ENCODE results near the gene RHBDF2. TPM values are rescaled to one million over a fixed set of nuclear protein-coding genes. Genes with fewer than 3 reads are reported as not detected.
"Not testable (repeated sequence)": the region's sequence is repeated elsewhere in the genome, so short reads cannot be mapped to it uniquely, and the experiment has no call there.

Gene RHBDF2
- total RNA-seq, 1 donor from 2014 or later, result 21.4 TPM

- DNase-seq (ENCODE audit: low spot score), result no peak
Measured at GRCh38 chr17:76538281-76538931, 37.2 kb upstream of the RHBDF2 start.

- DNase-seq (ENCODE audit: low spot score), result no peak
Measured at GRCh38 chr17:76537578-76538280, 36.5 kb upstream of the RHBDF2 start, which contains the start of gene CYGB. CYGB (minus strand) TSS chr17:76537709; CDS start chr17:76537542, 167 bp downstream.

- DNase-seq (ENCODE audit: low spot score), result no peak
Measured at GRCh38 chr17:76537288-76537577, 36.0 kb upstream of the RHBDF2 start.

GRCh38 chr17:76536511-76537287 lies 35.5 kb upstream of the RHBDF2 start:
- DNase-seq (ENCODE audit: low spot score), result no peak

- no peak for DNase-seq (ENCODE audit: low spot score)
Measured at GRCh38 chr17:76535788-76536510, 34.7 kb upstream of the RHBDF2 start.

GRCh38 chr17:76534831-76535732 lies 33.9 kb upstream of the RHBDF2 start:
- no peak for DNase-seq (ENCODE audit: low spot score)

- DNase-seq (ENCODE audit: low spot score), result not testable (repeated sequence)
Measured at GRCh38 chr17:76533640-76534359, 32.6 kb upstream of the RHBDF2 start.

GRCh38 chr17:76532072-76532651 lies 30.9 kb upstream of the RHBDF2 start:
- no peak for DNase-seq (ENCODE audit: low spot score)

GRCh38 chr17:76531486-76532038 lies 30.3 kb upstream of the RHBDF2 start:
- DNase-seq (ENCODE audit: low spot score), result no peak

- no peak for DNase-seq (ENCODE audit: low spot score)
Measured at GRCh38 chr17:76530811-76531485, 29.7 kb upstream of the RHBDF2 start.

GRCh38 chr17:76530095-76530723 lies 29.0 kb upstream of the RHBDF2 start:
- peak; percentile 51 for DNase-seq (ENCODE audit: low spot score)

GRCh38 chr17:76529224-76530094 lies 28.2 kb upstream of the RHBDF2 start:
- DNase-seq (ENCODE audit: low spot score), result peak; percentile 89

- no peak for DNase-seq (ENCODE audit: low spot score)
Measured at GRCh38 chr17:76528528-76529223, 27.5 kb upstream of the RHBDF2 start.

- no peak for DNase-seq (ENCODE audit: low spot score)
Measured at GRCh38 chr17:76528156-76528527, 26.9 kb upstream of the RHBDF2 start.

- DNase-seq (ENCODE audit: low spot score), result peak; percentile 71
Measured at GRCh38 chr17:76527430-76528111, 26.3 kb upstream of the RHBDF2 start.

- DNase-seq (ENCODE audit: low spot score), result not testable (repeated sequence)
Measured at GRCh38 chr17:76527016-76527415, 25.8 kb upstream of the RHBDF2 start.
